GM18861 (cell line): ENCODE data around the gene PSTPIP1.

ENCODE experiments used
- ATAC-seq: cut with Tn5 transposase; IDR thresholded peaks from one replicate; pipeline ENCODE4 v1.9.1; 2021; ENCODE audit not compliant: unreplicated experiment

PSTPIP1 gene

GRCh38 chr15:77017761-77018720, 23.1 kb downstream of the PSTPIP1 start:
- no peak for ATAC-seq

- no peak for ATAC-seq
Observed at GRCh38 chr15:77018796-77019505, 24.0 kb downstream of the PSTPIP1 start.

DNA sequence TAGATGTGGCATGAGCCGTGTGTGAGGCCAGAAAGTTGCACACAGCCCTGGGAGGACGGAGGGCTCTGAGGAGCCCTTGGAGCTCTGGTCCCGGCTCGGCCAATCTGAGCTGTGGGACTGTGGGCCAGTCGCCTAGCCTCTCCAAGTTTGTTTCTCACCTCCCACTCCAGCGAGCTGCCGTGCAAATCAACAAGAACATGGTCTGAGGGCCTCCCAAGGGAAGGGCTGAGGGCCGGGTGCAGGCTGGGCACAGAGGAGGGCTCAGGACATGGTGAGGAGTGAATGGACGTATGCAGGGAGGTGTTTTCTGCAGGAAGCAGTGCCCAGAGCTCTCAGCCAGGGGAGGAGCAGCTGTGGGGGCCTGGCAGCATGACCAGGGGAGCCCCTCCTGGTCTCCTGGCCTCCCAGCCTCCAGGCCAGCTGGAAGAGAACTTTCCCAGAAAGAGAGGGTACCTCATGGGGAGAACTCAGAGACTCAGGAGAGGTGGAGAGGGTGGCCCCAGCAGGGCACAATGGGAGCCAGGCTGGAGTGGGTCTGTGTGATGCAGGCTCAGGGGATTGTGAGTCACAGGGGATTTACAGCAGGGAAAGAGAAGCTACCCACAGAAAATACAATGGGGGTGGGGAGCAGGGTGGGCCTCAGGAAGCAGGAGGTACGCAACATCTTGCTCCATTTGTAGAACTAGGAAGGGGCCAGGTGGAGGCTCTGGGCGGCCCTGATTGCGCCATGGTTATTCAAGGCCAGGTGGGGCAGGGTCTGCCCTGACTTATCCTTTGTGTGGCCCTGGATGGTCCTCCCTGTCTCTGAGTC, 24.8 kb downstream of the PSTPIP1 start:
- ATAC-seq: no peak

DNA sequence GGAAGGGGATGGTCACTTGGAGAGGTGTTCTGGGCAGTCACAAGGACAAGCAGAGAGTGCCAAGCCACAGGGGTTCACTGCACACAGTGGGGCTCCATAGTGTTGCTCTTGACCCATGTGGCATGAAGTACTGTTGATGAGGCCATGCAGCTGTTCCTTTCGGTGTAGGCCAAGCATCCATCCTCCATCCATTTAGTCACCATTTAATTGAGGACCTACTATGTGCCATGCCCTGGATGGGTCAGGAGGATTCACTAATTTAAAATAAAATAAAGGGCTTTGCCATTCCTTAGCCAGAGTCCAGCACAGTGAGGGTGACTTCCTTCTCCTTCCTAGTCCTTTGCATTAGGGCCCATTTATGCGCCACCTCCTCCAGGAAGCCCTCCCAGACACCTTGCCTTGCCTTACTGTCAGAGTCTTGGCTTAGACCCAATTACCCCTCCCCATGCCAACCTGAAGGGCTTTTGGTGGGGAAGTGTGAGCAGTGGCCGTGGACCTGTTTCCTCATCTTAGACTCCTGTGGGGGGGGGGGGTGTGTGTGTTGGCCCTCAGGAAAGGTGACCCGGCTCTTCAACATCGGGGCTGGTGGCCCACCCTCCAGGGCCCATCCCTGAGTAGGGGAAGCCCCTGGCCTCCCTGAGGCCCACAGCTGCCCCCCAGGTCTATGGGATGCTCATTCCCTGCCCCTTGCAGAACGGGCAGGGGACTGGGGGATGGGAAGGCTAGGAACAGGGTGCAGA, 25.6 kb downstream of the PSTPIP1 start:
- ATAC-seq: no peak

GRCh38 chr15:77021088-77021481, 26.2 kb downstream of the PSTPIP1 start:
- no peak for ATAC-seq

DNA sequence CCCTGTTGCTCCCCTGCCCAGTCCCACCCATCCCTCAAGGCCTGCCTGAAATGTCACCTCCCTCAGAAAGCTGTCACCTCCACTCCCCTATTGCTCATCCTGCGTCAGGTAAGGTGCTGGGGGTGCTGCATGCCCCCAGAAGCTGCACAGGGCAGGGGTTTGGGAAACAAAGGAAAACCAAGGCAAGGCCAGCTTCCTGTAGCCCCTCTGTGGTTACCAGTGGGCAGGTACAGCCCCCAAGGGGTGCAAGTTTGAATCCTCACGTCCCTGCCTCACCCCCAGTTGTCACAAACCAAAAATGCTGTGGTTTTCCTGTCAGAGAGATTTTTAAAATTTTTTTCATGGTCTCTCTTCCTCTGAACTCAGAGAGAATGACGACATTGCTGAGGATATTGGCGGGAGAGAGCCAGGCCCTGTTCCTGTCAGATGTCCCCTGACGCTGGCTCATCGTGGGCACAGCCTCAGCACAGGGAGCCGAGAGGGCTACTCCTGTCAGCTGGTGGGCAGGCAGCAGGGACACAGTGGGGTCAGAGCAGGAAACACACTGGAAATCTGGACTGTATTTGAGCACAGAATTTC, 27.0 kb downstream of the PSTPIP1 start:
- ATAC-seq: no peak

- no peak for ATAC-seq
Observed at GRCh38 chr15:77022646-77023575, 28.0 kb downstream of the PSTPIP1 start.

DNA sequence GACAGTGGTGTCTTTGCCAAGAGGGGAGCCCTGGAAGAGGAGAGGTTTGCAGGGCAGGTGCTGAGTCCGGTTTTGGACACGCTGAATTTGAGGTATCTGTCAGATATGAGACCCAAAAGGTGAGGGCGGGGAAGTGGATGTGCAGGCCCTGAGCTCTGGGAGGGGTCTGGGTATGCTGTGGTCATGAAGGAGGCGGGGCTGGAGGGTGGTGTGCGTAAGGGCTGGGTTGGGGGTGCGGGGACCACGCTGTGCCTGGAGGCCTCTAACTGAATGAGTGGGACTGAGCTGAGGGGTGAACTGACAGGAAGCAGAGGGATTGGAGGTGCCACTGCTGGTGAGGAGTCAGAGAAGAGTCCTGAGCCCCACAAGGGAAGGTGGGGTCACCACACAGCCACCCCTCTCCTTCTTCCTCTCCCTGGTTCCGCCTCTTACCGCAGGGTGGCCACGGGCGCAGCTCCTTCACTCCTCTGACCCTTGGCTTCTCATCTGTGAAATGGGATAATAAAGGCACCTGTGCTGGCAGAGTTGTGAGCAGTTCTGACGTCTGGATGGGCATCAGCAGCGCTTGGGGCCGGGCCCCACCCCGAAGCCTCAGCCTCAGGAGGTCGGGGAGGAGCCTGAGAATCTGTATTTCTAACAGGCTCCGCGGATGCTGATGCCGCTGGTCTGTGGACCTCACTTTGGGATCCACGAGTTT, 28.8 kb downstream of the PSTPIP1 start:
- ATAC-seq: no peak

GRCh38 chr15:77024273-77025082, 29.6 kb downstream of the PSTPIP1 start:
- ATAC-seq: no peak

GRCh38 chr15:77025083-77025901, 30.4 kb downstream of the PSTPIP1 start:
- no peak for ATAC-seq

GRCh38 chr15:77025941-77026411, 31.1 kb downstream of the PSTPIP1 start:
- no peak for ATAC-seq

- ATAC-seq: no peak
Observed at GRCh38 chr15:77026501-77027110, 31.7 kb downstream of the PSTPIP1 start.

GRCh38 chr15:77027111-77027696, 32.3 kb downstream of the PSTPIP1 start:
- no peak for ATAC-seq

DNA sequence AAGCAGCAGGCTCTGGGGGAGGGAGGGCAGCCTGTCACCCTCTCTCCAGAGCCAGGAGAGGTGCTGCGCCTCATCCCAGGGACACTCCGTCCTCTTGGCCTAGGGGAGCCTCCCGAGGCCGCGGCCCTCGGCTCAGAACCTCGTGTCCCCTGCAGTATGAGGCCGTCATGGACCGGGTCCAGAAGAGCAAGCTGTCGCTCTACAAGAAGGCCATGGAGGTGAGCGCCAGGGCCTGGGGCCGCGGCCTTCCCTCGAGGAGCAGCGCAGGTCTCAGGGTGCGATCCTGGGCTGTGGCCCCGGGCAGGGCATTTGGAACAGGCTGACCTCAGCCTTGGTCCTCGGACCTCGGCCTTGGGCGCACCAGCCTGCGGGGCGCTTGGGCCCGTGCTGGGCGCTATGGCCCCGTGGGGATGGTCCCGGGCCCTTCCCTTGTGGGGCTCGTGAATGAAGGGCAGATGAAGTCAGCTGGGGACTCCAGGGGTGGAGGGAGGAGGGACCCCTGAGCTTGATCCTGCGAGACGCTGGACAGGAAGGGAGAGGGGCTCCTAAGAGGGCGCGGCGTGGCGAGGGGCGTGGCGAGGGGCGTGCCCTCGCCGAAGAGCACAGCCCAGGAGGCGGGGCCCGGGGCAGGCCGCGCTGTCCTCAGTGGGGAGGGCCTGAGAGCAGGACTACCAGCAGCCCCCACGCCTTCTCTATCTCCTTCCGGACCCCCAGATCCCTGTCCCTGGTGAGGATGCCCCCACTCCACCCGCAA, 32.9 kb downstream of the PSTPIP1 start:
- no peak for ATAC-seq

DNA sequence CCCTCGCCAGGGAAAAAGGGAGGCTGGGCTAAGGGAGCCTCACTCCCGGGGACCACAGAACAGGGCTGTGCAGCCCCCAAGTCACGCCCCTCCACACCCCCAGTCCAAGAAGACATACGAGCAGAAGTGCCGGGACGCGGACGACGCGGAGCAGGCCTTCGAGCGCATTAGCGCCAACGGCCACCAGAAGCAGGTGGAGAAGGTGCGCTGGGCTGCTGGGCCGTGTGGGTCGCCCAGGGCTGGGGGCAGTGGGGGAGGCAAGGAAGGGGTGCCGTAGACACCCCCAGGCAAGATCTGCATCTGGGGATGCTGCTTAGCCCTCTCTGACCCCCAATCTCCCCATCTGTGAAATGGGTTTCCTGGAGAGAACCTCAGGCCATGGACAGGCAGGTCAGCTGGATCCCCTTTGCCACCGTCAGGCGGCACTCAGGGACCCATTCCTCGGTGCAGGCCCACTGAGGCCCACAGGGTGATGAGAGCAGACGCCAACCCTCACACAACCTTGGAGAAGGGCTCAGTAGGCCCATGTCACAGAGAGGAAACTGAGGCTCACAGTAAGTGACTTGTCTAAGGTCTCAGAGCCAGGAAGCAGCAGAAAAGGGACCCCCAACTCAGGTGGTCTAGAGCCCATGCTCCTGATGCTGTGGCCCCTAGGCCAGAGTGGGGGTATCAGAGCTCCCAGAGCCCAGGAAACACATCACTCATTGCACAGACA, 33.7 kb downstream of the PSTPIP1 start:
- ATAC-seq: no peak
